GM10266 (cell line): Measurements from ENCODE around the gene VAV2.

Experiments
- DNase-seq: peaks from one replicate; pipeline ENCODE4 v3.0.0; 2012; ENCODE audit errors: extremely low spot score
- CTCF ChIP-seq: IDR thresholded peaks from 2 replicates; pipeline ENCODE4 v1.5.1; 2012; ENCODE audit warnings: mild to moderate bottlenecking, low read depth; ENCODE audit not compliant: control insufficient read depth, insufficient read depth; ENCODE audit errors: missing control alignments

Gene VAV2

GRCh38 chr9:133773889-133774655, 218.1 kb downstream of the VAV2 start:
- TF ChIP-seq CTCF: no peak
- DNase-seq: no peak

- no peak for DNase-seq
- TF ChIP-seq CTCF: no peak
These were observed 219.5 kb downstream of the VAV2 start for GRCh38 chr9:133772581-133772980.

- no peak for TF ChIP-seq CTCF
- no peak for DNase-seq
These were observed 220.3 kb downstream of the VAV2 start for GRCh38 chr9:133771486-133772482.

- DNase-seq: no peak
- no peak for TF ChIP-seq CTCF
These were observed 221.9 kb downstream of the VAV2 start for GRCh38 chr9:133770076-133770777.

GRCh38 chr9:133769511-133770075, 222.5 kb downstream of the VAV2 start:
- no peak for DNase-seq
- no peak for TF ChIP-seq CTCF

- no peak for DNase-seq
- TF ChIP-seq CTCF: no peak
These were observed 223.1 kb downstream of the VAV2 start for GRCh38 chr9:133768859-133769510.
